Fibroblast of lung (primary cell): ENCODE data around the gene MCOLN2. TPM values are rescaled to one million over a fixed set of nuclear protein-coding genes. Genes with fewer than 3 reads are reported as not detected.
A peak's percentile ranks its signal among the peaks of the same experiment; 100 is the strongest.

Source experiments
- DNase-seq, 2 donors: peaks; one replicate each; pipeline versions ENCODE4 v3.0.0 to v3.0.0-alpha.2; 2010; ENCODE audit warnings: low read depth in 2 of 2
- H2AFZ ChIP-seq: 2 replicates; pipeline ENCODE4 v1.5.1; 2012; ENCODE audit warnings: low read length, control low read depth, inconsistent platforms
- H3K27ac ChIP-seq: 2 replicates; pipeline ENCODE4 v1.5.1; 2011; ENCODE audit warnings: low read length, control low read depth; ENCODE audit not compliant: insufficient read depth
- H3K27me3 ChIP-seq: 2 replicates; pipeline ENCODE4 v1.5.1; 2011; ENCODE audit warnings: mild to moderate bottlenecking, low read length; ENCODE audit not compliant: control insufficient read depth, insufficient read depth
- H3K36me3 ChIP-seq: 2 replicates; pipeline ENCODE4 v1.5.1; 2011; ENCODE audit warnings: low read length; ENCODE audit not compliant: control insufficient read depth, insufficient read depth
- H3K4me1 ChIP-seq: 2 replicates; pipeline ENCODE4 v1.5.1; 2011; ENCODE audit warnings: low read length; ENCODE audit not compliant: control insufficient read depth, insufficient read depth; ENCODE audit errors: extremely low read depth
- H3K4me2 ChIP-seq: 2 replicates; pipeline ENCODE4 v1.5.1; 2011; ENCODE audit warnings: low read length, control low read depth; ENCODE audit not compliant: insufficient read depth; ENCODE audit errors: extremely low read depth
- H3K4me3 ChIP-seq, 4 experiments: fragments of 200-600 bp in 1 of 4; sonication (generic) in 1 of 4; replicated peaks in 1 of 4; 2 replicates each; pipeline ENCODE4 v1.5.1; 2011 to 2016; ENCODE audit warnings: low read length in 4 of 4, low read depth in 3 of 4, mild to moderate bottlenecking in 3 of 4, control low read depth in 2 of 4, inconsistent platforms in 1 of 4, mixed read lengths in 1 of 4; ENCODE audit not compliant: insufficient read depth in 1 of 4; ENCODE audit errors: control extremely low read depth in 1 of 4
- H3K79me2 ChIP-seq: 2 replicates; pipeline ENCODE4 v1.5.1; 2012; ENCODE audit warnings: mild to moderate bottlenecking, low read length, inconsistent platforms; ENCODE audit not compliant: control insufficient read depth, insufficient read depth
- H3K9ac ChIP-seq: 2 replicates; pipeline ENCODE4 v1.5.1; 2011; ENCODE audit warnings: mild to moderate bottlenecking, low read length, control low read depth; ENCODE audit not compliant: insufficient read depth
- H3K9me3 ChIP-seq: 2 replicates; pipeline ENCODE4 v1.5.1; 2012; ENCODE audit warnings: low read depth, low read length; ENCODE audit not compliant: control insufficient read depth, insufficient read depth
- H4K20me1 ChIP-seq: 2 replicates; pipeline ENCODE4 v1.5.1; 2011; ENCODE audit warnings: low read length; ENCODE audit not compliant: control insufficient read depth, insufficient read depth; ENCODE audit errors: extremely low read depth
- CTCF ChIP-seq, 2 donors: IDR thresholded peaks in 1 of 2; conservative IDR thresholded peaks in 1 of 2; 1 replicate in 1 of 2; 2 replicates in 1 of 2; pipeline ENCODE4 v1.5.1; 2011 to 2012; ENCODE audit warnings: low read length in 2 of 2, control low read depth in 1 of 2, inconsistent platforms in 1 of 2, low read depth in 1 of 2, mild to moderate bottlenecking in 1 of 2
- EZH2 ChIP-seq: IDR thresholded peaks from 2 replicates; pipeline ENCODE4 v1.5.1; 2012; ENCODE audit warnings: low read length, control low read depth, mild to moderate bottlenecking; ENCODE audit errors: missing control alignments
- polyA plus RNA-seq, 2 donors: library from polyadenylated mRNA; depleted of rRNA in 1 of 2; stranded (reverse) in 1 of 2; unstranded in 1 of 2; fragments of >200 nt; gene quantifications; 2 replicates each; pipeline ENCODE4 v1.2.1, GENCODE V29; 2011 to 2012; ENCODE audit warnings: missing spikeins in 1 of 2
- total RNA-seq: library from RNA; depleted of rRNA; stranded (reverse); fragments of >200 nt; gene quantifications from 2 replicates; pipeline ENCODE4 v1.2.1, GENCODE V29; 2014

The MCOLN2 gene
- total and polyA plus RNA-seq, 2 donors (not counting 1 experiment from before 2014, with no cell fraction given): 0.44 to 1.5 TPM

GRCh38 chr1:84973498-84974334 is 23.2 kb downstream of the MCOLN2 start:
- Histone ChIP-seq H3K36me3 (no peaks in the 10 kb centered on the region), H3K79me2 (no peaks in the 10 kb centered on the region), H3K9me3 (no peaks in the 10 kb centered on the region), H3K27me3 (no peaks in the 10 kb centered on the region), H3K4me3 (no peak overlapping the region), H3K9ac (no peak overlapping the region), H4K20me1 (no peaks in the 10 kb centered on the region), H3K4me1 (no peaks in the 10 kb centered on the region), H2AFZ (no peak overlapping the region), H3K4me2 (no peak overlapping the region), H3K27ac (no peak overlapping the region)
- TF ChIP-seq CTCF (conservative IDR thresholded peaks at IDR 0.05 in 1 of 2, IDR thresholded peaks at IDR 0.05 in 1 of 2; ENCODE audit: low read depth in 1 of 2, low read length in 2 of 2) (no peak), EZH2 (no peak)
- DNase-seq: peak in 1 of 2 donors; percentile 38

- Histone ChIP-seq H3K27ac (no peak overlapping the region), H4K20me1 (no peaks in the 10 kb centered on the region), H3K36me3 (no peaks in the 10 kb centered on the region), H3K9ac (no peak overlapping the region), H3K4me2 (no peak overlapping the region), H3K4me1 (no peaks in the 10 kb centered on the region), H3K4me3 (no peak overlapping the region), H3K79me2 (no peaks in the 10 kb centered on the region), H3K9me3 (no peaks in the 10 kb centered on the region), H2AFZ (no peak overlapping the region), H3K27me3 (no peaks in the 10 kb centered on the region)
- TF ChIP-seq CTCF (conservative IDR thresholded peaks at IDR 0.05 in 1 of 2, IDR thresholded peaks at IDR 0.05 in 1 of 2; ENCODE audit: low read depth in 1 of 2, low read length in 2 of 2) (no peak), EZH2 (no peak)
- no peak for DNase-seq
Observed at GRCh38 chr1:84972377-84972987, 24.4 kb downstream of the MCOLN2 start.

- H3K27me3 ChIP-seq: no peaks in the 10 kb centered on the region
- H3K36me3 ChIP-seq: no peaks in the 10 kb centered on the region
- H4K20me1 ChIP-seq: no peaks in the 10 kb centered on the region
- DNase-seq: no peak
- TF ChIP-seq EZH2 (no peak), CTCF (conservative IDR thresholded peaks at IDR 0.05 in 1 of 2, IDR thresholded peaks at IDR 0.05 in 1 of 2; ENCODE audit: low read depth in 1 of 2, low read length in 2 of 2) (no peak)
- no peaks in the 10 kb centered on the region for H3K4me1 ChIP-seq
- H3K9ac ChIP-seq: no peak overlapping the region
- H2AFZ ChIP-seq: no peak overlapping the region
- H3K4me2 ChIP-seq: no peak overlapping the region
- H3K4me3 ChIP-seq: no peak overlapping the region
- H3K27ac ChIP-seq: no peak overlapping the region
- H3K79me2 ChIP-seq: no peaks in the 10 kb centered on the region
- H3K9me3 ChIP-seq: no peaks in the 10 kb centered on the region
Observed at GRCh38 chr1:84971957-84972356, 25.0 kb downstream of the MCOLN2 start.
